GM12875 (cell line): Measurements from ENCODE around the gene HCAR1.

Experiments used
- H3K4me3 ChIP-seq: one replicate; pipeline ENCODE4 v1.5.1; 2011; ENCODE audit warnings: low read depth, low read length, control low read depth
- CTCF ChIP-seq: IDR thresholded peaks from 2 replicates; pipeline ENCODE4 v1.5.1; 2011; ENCODE audit warnings: low read depth, mild to moderate bottlenecking, control low read depth, inconsistent platforms, low read length, moderate library complexity, borderline replicate concordance; ENCODE audit not compliant: insufficient read depth

Gene HCAR1

GRCh38 chr12:122732170-122732569 is 1.5 kb upstream of the HCAR1 start:
- TF ChIP-seq CTCF: no peak
- H3K4me3 ChIP-seq: no peak overlapping the region

GRCh38 chr12:122729583-122730214 is 945 bp downstream of the HCAR1 start:
- H3K4me3 ChIP-seq: no peak overlapping the region
- no peak for TF ChIP-seq CTCF

DNA sequence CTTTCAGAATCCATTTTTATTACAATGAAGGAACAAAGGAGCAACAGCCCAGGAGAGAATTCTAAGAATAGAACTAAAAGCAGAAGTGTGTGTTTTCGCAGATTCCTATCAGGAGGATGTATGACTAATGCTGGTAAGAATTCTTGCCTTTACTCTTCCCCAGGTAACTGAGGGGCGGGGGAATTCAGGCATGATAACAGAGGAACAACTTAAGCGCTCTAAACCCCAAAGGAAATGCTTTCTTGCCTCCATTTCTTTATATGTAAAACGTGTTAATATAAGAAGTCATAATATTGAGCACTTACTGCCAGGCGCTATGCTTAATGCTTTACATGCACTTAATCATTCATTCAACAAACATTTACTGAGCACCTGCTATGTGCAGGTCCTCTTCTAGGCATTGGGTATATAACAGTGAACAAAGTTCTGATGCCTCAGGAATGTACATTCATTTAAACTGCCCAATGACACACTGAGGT is 4.5 kb downstream of the HCAR1 start:
- no peak for TF ChIP-seq CTCF
- H3K4me3 ChIP-seq: no peak overlapping the region

GRCh38 chr12:122725452-122726079 is 5.1 kb downstream of the HCAR1 start:
- no peak for TF ChIP-seq CTCF
- no peak overlapping the region for H3K4me3 ChIP-seq

GRCh38 chr12:122724641-122725243 is 5.9 kb downstream of the HCAR1 start:
- H3K4me3 ChIP-seq: no peak overlapping the region
- no peak for TF ChIP-seq CTCF

DNA sequence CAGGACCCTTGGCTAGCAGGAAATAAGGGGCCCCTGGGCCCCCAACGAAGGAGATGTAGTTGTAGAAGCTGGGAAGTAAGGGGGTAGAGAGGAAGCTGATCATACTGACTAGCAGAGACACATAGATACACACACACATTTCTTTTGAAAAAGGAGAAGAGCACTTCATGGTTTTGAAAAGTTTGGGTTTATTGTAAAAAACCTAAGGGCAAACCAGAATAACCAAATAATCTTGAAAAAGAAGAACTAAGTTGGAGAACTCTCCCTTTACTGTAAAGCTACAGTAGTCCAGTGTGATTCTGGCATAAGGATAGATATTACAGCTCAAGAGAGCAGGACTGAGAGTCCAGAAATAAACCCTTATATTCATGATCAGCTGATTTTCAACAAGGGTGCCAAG is 8.3 kb downstream of the HCAR1 start:
- TF ChIP-seq CTCF: no peak
- H3K4me3 ChIP-seq: no peak overlapping the region
